GM12892 (cell line): ENCODE data around the gene FAM222A.

ENCODE experiments used
- POLR2A ChIP-seq: IDR thresholded peaks from 2 replicates; pipeline ENCODE4 v1.6.1; 2011; ENCODE audit warnings: low read depth, low read length, control low read depth
- POLR2AphosphoS5 ChIP-seq: IDR thresholded peaks from 2 replicates; pipeline ENCODE4 v1.6.1; 2011; ENCODE audit warnings: low read depth, low read length, control low read depth

DNA sequence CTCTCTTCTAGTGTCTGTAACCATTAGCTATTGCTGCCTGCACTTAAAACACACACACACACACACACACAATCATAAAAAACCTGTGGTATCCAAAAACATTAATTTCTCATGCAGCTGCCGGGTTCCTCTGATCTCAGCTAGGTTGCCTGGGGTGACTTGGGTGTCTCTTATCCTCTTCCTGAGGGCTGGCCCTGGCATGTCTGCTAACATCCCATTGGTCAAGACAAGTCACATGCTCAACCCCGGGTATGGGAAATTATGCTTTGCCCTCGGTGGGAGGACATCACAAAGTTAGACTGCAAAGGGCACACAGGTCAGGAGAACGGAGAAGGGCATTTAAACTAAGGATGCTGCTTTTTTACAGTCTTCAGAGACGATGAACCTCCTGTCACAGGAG, 63.9 kb downstream of the FAM222A start:
- TF ChIP-seq POLR2A (no peak), POLR2AphosphoS5 (no peak)
